T-helper 2 cell (primary cell): ENCODE data around the gene ANKRD13A.

ENCODE experiments used
- DNase-seq, 5 experiments: peaks; one replicate each; pipeline versions ENCODE4 v3.0.0 to v3.0.0-alpha.2; 2012 to 2022
- total RNA-seq, 2 donors: gene quantifications; one replicate each; lab custom pipeline; 2026; lab: John Stamatoyannopoulos, UW

Gene ANKRD13A
- total RNA-seq, result 161 to 174 reads per million in 2 donors

GRCh38 chr12:109998904-109999648 is at the start of gene ANKRD13A:
Gene ANKRD13A, plus strand, starts transcription at chr12:109999430. Its CDS starts 259 bp downstream, at chr12:109999689.
- peak; percentile 62 to 97 (median 83) for DNase-seq

GRCh38 chr12:109950625-109951024 is 48.6 kb upstream of the ANKRD13A start:
- DNase-seq, result no peak

GRCh38 chr12:109951136-109951535 is 48.1 kb upstream of the ANKRD13A start:
- DNase-seq, result no peak

- DNase-seq, result no peak
Measured at GRCh38 chr12:109951751-109952150, 47.5 kb upstream of the ANKRD13A start.

- DNase-seq, result no peak
Measured at GRCh38 chr12:109952160-109952858, 46.9 kb upstream of the ANKRD13A start.

- no peak for DNase-seq
Measured at GRCh38 chr12:109952873-109953272, 46.4 kb upstream of the ANKRD13A start.

- DNase-seq, result no peak
Measured at GRCh38 chr12:109953656-109954055, 45.6 kb upstream of the ANKRD13A start.

GRCh38 chr12:109958374-109958773 is 40.9 kb upstream of the ANKRD13A start:
- no peak for DNase-seq

- no peak for DNase-seq
Measured at GRCh38 chr12:109959411-109960093, 39.7 kb upstream of the ANKRD13A start.

- no peak for DNase-seq
Measured at GRCh38 chr12:109961201-109961600, 38.0 kb upstream of the ANKRD13A start.

GRCh38 chr12:109961612-109962011 is 37.6 kb upstream of the ANKRD13A start:
- DNase-seq, result no peak

GRCh38 chr12:109962398-109962797 is 36.8 kb upstream of the ANKRD13A start:
- peak in 1 of 5 experiments; percentile 31 for DNase-seq

GRCh38 chr12:109963330-109963729 is 35.9 kb upstream of the ANKRD13A start:
- no peak for DNase-seq

GRCh38 chr12:109963743-109964429 is 35.3 kb upstream of the ANKRD13A start:
- DNase-seq, result no peak

- no peak for DNase-seq
Measured at GRCh38 chr12:109966546-109966945, 32.7 kb upstream of the ANKRD13A start.

GRCh38 chr12:109967383-109968031 is 31.7 kb upstream of the ANKRD13A start:
- peak in 1 of 5 experiments; percentile 55 for DNase-seq

GRCh38 chr12:109968032-109968420 is 31.2 kb upstream of the ANKRD13A start:
- peak in 1 of 5 experiments; percentile 60 for DNase-seq

- no peak for DNase-seq
Measured at GRCh38 chr12:109968801-109969200, 30.4 kb upstream of the ANKRD13A start.

- DNase-seq, result no peak
Measured at GRCh38 chr12:109972821-109973220, 26.4 kb upstream of the ANKRD13A start.

- peak in 3 of 5 experiments; percentile 46 to 86 (median 54) for DNase-seq
Measured at GRCh38 chr12:109981311-109981710, 17.9 kb upstream of the ANKRD13A start.

GRCh38 chr12:109982210-109982609 is 17.0 kb upstream of the ANKRD13A start:
- DNase-seq, result no peak
